SU-DHL-6 (cell line): ENCODE results near the gene SP3.

Experiments used
- H2AFZ ChIP-seq: fragments of 200-600 bp; sonication (generic); 2 replicates; pipeline ENCODE4 v1.6.1; 2014; ENCODE audit warnings: low read depth, mild to moderate bottlenecking, moderate library complexity, mixed read lengths, antibody characterized with exemption, low read length; ENCODE audit not compliant: severe bottlenecking
- H3F3A ChIP-seq: fragments of 200-600 bp; shearing (Covaris generic); 2 replicates; pipeline ENCODE4 v1.6.0; 2016; ENCODE audit warnings: antibody characterized with exemption, mild to moderate bottlenecking; ENCODE audit not compliant: insufficient read depth
- H3K27ac ChIP-seq: fragments of 200-600 bp; sonication (generic); 2 replicates; pipeline ENCODE4 v1.5.1; 2016; ENCODE audit warnings: low read depth, mild to moderate bottlenecking, low read length, moderate library complexity, mixed read lengths
- H3K27me3 ChIP-seq: fragments of 200-600 bp; sonication (generic), shearing (Covaris generic); 2 replicates; pipeline ENCODE4 v1.6.0; 2014; ENCODE audit warnings: mild to moderate bottlenecking, low read length
- H3K36me3 ChIP-seq: fragments of 200-600 bp; sonication (generic); 2 replicates; pipeline ENCODE4 v1.6.1; 2014; ENCODE audit warnings: mild to moderate bottlenecking, low read length, mixed read lengths
- H3K4me2 ChIP-seq: fragments of 300-600, 200-600 bp; shearing (Covaris generic), sonication (generic); 2 replicates; pipeline ENCODE4 v1.6.0; 2014; ENCODE audit warnings: low read length, low read depth, mild to moderate bottlenecking; ENCODE audit not compliant: poor library complexity, severe bottlenecking
- H3K4me3 ChIP-seq: fragments of 200-600 bp; sonication (generic); 2 replicates; pipeline ENCODE4 v1.5.1; 2014; ENCODE audit warnings: antibody characterized with exemption, low read length, mild to moderate bottlenecking, mixed read lengths; ENCODE audit not compliant: insufficient read depth, poor library complexity, severe bottlenecking
- H3K79me2 ChIP-seq: fragments of 200-600 bp; sonication (generic); 2 replicates; pipeline ENCODE4 v1.6.1; 2014; ENCODE audit warnings: mild to moderate bottlenecking, low read length, moderate library complexity; ENCODE audit not compliant: insufficient read depth
- H3K9ac ChIP-seq: fragments of 200-600 bp; sonication (generic); 2 replicates; pipeline ENCODE4 v1.7.0; 2014; ENCODE audit warnings: mild to moderate bottlenecking, low read length
- H3K9me2 ChIP-seq: fragments of 200-600 bp; sonication (generic); replicated peaks from 2 replicates; pipeline ENCODE4 v1.6.1; 2014; ENCODE audit warnings: low read length; ENCODE audit not compliant: insufficient read depth
- H3K9me3 ChIP-seq: fragments of 200-600 bp; sonication (generic); 2 replicates; pipeline ENCODE4 v1.6.1; 2014; ENCODE audit warnings: low read length, mixed read lengths; ENCODE audit not compliant: insufficient read depth
- H4K20me1 ChIP-seq: fragments of 200-600 bp; sonication (generic); 2 replicates; pipeline ENCODE4 v1.6.1; 2014; ENCODE audit warnings: low read depth, mild to moderate bottlenecking, antibody characterized with exemption, low read length, moderate library complexity, mixed read lengths
- EZH2phosphoT487 ChIP-seq: fragments of 200-600 bp; sonication (generic), shearing (Covaris generic); conservative IDR thresholded peaks from 2 replicates; pipeline ENCODE4 v1.6.1; 2018; ENCODE audit warnings: mild to moderate bottlenecking, antibody characterized with exemption, low read length, moderate library complexity, mixed read lengths
- TF ChIP-seq, protein P1 (sequence below): fragments of 200-600 bp; sonication (generic); IDR thresholded peaks from one replicate; pipeline ENCODE4 v1.5.1; 2017; ENCODE audit warnings: antibody characterized with exemption, mild to moderate bottlenecking, low read length, moderate library complexity; ENCODE audit not compliant: insufficient read depth, poor library complexity, severe bottlenecking

SP3 gene

DNA sequence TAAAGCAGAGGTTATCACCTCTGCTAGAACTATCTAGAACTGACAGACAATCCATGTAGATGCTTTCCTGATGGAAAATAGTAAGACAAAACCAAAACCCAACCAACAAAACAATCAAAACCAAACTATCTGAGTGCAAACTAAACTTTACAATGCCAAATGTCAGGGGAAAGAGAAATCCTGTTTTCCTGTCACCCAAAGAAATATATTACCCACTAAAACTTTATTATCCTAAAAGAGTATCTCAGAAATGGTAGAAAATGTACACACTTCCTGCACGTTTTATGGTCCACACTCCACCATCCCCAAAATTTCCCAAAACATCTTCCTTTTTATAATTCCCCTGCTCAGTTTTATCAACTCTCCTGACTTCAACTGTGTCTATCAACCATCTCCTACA, 29.9 kb downstream of the SP3 start:
- Histone ChIP-seq H3F3A (peaks cover 5% of the 10 kb centered on the region; the same call in 1 of the 2 replicates), H3K4me3 (no peak overlapping the region), H3K9ac (no peak overlapping the region), H3K27me3 (no peaks in the 10 kb centered on the region), H3K27ac (no peak overlapping the region), H3K9me3 (no peaks in the 10 kb centered on the region), H3K36me3 (0 out of 2 replicates have a peak, but pooled peaks cover 6% of the 10 kb centered on the region), H4K20me1 (peaks cover 44% of the 10 kb centered on the region), H3K4me2 (no peak overlapping the region), H3K79me2 (peaks cover 99% of the 10 kb centered on the region), H3K9me2 (no peaks in the 10 kb centered on the region), H2AFZ (no peak overlapping the region)
- TF ChIP-seq, protein P1, sequence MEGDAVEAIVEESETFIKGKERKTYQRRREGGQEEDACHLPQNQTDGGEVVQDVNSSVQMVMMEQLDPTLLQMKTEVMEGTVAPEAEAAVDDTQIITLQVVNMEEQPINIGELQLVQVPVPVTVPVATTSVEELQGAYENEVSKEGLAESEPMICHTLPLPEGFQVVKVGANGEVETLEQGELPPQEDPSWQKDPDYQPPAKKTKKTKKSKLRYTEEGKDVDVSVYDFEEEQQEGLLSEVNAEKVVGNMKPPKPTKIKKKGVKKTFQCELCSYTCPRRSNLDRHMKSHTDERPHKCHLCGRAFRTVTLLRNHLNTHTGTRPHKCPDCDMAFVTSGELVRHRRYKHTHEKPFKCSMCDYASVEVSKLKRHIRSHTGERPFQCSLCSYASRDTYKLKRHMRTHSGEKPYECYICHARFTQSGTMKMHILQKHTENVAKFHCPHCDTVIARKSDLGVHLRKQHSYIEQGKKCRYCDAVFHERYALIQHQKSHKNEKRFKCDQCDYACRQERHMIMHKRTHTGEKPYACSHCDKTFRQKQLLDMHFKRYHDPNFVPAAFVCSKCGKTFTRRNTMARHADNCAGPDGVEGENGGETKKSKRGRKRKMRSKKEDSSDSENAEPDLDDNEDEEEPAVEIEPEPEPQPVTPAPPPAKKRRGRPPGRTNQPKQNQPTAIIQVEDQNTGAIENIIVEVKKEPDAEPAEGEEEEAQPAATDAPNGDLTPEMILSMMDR: no peak
- TF ChIP-seq EZH2phosphoT487: no peak

DNA sequence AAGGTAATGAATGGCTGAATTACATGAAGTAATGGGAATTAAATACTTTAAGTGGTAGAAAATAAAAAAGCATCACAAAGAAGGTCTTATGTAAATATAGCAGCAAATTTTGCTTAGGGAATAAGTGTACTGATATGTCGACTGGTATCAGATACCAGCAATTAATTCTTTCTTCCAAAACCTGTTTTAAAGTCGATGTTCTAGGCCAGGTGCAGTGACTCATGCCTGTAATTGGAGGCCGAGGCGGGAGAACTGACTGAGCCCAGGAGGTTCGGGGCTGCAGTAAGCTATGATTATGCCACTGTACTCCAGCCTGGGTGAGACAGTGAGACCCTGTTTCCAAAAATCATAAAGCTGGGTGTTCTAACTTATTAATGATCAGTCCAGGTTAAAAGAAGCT, 30.3 kb downstream of the SP3 start:
- Histone ChIP-seq H3K9ac (no peak overlapping the region), H3K4me2 (no peak overlapping the region), H3F3A (peaks cover 5% of the 10 kb centered on the region; the same call in 1 of the 2 replicates), H3K36me3 (0 out of 2 replicates have a peak, but pooled peaks cover 6% of the 10 kb centered on the region), H3K9me2 (no peaks in the 10 kb centered on the region), H3K9me3 (no peaks in the 10 kb centered on the region), H4K20me1 (peaks cover 44% of the 10 kb centered on the region), H3K27ac (no peak overlapping the region), H3K79me2 (peaks cover 99% of the 10 kb centered on the region), H2AFZ (no peak overlapping the region), H3K4me3 (no peak overlapping the region), H3K27me3 (no peaks in the 10 kb centered on the region)
- TF ChIP-seq EZH2phosphoT487: no peak
- TF ChIP-seq, protein P1: no peak

DNA sequence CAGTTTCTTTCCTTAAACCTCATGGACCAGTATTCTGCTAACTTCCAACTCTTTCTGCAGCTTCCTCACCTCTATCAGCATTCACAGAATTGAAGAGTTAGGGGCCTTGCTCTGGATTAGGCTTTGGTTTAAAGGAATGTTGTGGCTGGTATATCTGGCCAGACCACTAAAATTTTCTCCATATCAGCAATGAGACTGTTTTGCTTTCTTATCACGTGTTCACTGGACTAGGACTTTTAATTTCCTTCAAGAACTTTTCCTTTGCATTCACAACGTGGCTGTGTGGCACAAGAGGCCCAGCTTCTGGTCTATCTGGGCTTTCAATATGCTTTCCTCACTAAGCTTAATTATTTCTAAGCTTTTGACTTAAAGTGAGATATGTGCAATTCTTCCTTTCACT, 33.4 kb downstream of the SP3 start:
- no peak overlapping the region for H2AFZ ChIP-seq
- peaks cover 99% of the 10 kb centered on the region for H3K79me2 ChIP-seq
- peaks cover 38% of the 10 kb centered on the region for H4K20me1 ChIP-seq
- no peak overlapping the region for H3K4me2 ChIP-seq
- peaks cover 4% of the 10 kb centered on the region; the same call in 1 of the 2 replicates for H3F3A ChIP-seq
- TF ChIP-seq, protein P1: no peak
- TF ChIP-seq EZH2phosphoT487: no peak
- H3K9ac ChIP-seq: no peak overlapping the region
- H3K9me3 ChIP-seq: no peaks in the 10 kb centered on the region
- H3K27me3 ChIP-seq: no peaks in the 10 kb centered on the region
- peaks cover 13% of the 10 kb centered on the region; the same call in 1 of the 2 replicates for H3K36me3 ChIP-seq
- H3K27ac ChIP-seq: no peak overlapping the region
- H3K9me2 ChIP-seq: no peaks in the 10 kb centered on the region
- H3K4me3 ChIP-seq: no peak overlapping the region

DNA sequence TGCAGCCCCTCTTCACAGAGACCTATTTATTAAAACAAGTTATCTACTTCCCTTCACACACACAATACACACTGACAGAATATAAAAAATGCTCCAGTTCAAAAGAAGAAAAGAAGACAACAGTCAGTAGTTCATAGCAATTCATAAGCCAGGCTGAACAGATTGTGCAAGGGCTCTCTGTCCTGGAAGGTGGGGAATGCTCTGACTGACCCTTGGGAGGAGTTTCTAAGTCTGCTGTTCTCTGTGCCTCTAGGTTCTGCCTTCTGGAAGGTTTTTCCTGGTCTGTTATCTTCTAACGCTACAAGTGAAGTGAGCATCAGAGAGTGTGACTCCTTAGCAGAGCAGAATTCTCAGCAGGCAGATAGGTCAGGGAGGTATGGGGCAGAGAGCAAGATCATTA, 35.7 kb downstream of the SP3 start:
- H3K4me2 ChIP-seq: no peak overlapping the region
- peaks cover 13% of the 10 kb centered on the region; the same call in 1 of the 2 replicates for H3K36me3 ChIP-seq
- H4K20me1 ChIP-seq: peaks cover 31% of the 10 kb centered on the region

More for the DNA sequence above, 35.7 kb downstream of the SP3 start:
- no peaks in the 10 kb centered on the region for H3K9me2 ChIP-seq
- TF ChIP-seq EZH2phosphoT487: no peak
- TF ChIP-seq, protein P1: no peak
- no peak overlapping the region for H3K27ac ChIP-seq
- no peak overlapping the region for H3K4me3 ChIP-seq
- H2AFZ ChIP-seq: no peak overlapping the region
- H3K9ac ChIP-seq: no peak overlapping the region
- peaks cover 99% of the 10 kb centered on the region for H3K79me2 ChIP-seq
- no peaks in the 10 kb centered on the region for H3K9me3 ChIP-seq
- H3K27me3 ChIP-seq: no peaks in the 10 kb centered on the region
- peaks cover 9% of the 10 kb centered on the region for H3F3A ChIP-seq
